WTC11 (cell line): Measurements from ENCODE around the gene NPPA. TPM values are rescaled to one million over a fixed set of nuclear protein-coding genes. Genes with fewer than 3 reads are reported as not detected.

ENCODE experiments used
- ATAC-seq: fragments of 200-7000 bp; cut with Tn5 transposase; 2 replicates; pipeline ENCODE4 v1.10.0; 2021; ENCODE audit warnings: mild to moderate bottlenecking, moderate library complexity
- CTCF ChIA-PET: fragments of 300-600 bp; sonication (Branson Sonifier 250); formaldehyde crosslinking; loops from one replicate; lab custom pipeline; 2021; ENCODE audit warnings: antibody characterized with exemption; lab: Charles Lee
- POLR2A ChIA-PET: fragments of 350-600 bp; sonication (Branson Sonifier 250); formaldehyde crosslinking; loops from one replicate; lab custom pipeline; 2021; ENCODE audit warnings: antibody characterized with exemption; lab: Charles Lee
- DNase-seq: peaks from one replicate; pipeline ENCODE4 v3.0.0; 2021; ENCODE audit warnings: low spot score
- H3K27ac Mint-ChIP-seq: 2 replicates; pipeline ENCODE4 v1.8.0; 2021; ENCODE audit warnings: mixed read lengths
- H3K27me3 Mint-ChIP-seq: 2 replicates; pipeline ENCODE4 v1.8.0; 2021; ENCODE audit warnings: low read depth, mild to moderate bottlenecking, moderate library complexity, mixed read lengths
- H3K36me3 Mint-ChIP-seq: 2 replicates; pipeline ENCODE4 v1.8.0; 2021; ENCODE audit warnings: mixed read lengths
- H3K4me1 Mint-ChIP-seq: 2 replicates; pipeline ENCODE4 v1.8.0; 2022; ENCODE audit warnings: mixed read lengths
- H3K4me3 Mint-ChIP-seq: 2 replicates; pipeline ENCODE4 v1.8.0; 2021; ENCODE audit warnings: mild to moderate bottlenecking, moderate library complexity, mixed read lengths
- H3K9me3 Mint-ChIP-seq: 2 replicates; pipeline ENCODE4 v1.8.0; 2021; ENCODE audit warnings: mixed read lengths
- FOXK1 ChIP-seq: sonication (generic); formaldehyde crosslinking; IDR thresholded peaks from 2 replicates; pipeline ENCODE4 v1.8.0; 2022; ENCODE audit warnings: mild to moderate bottlenecking, moderate library complexity, missing genetic modification reagents
- FOXP1 ChIP-seq: sonication (generic); formaldehyde crosslinking; IDR thresholded peaks from 2 replicates; pipeline ENCODE4 v1.8.0; 2022; ENCODE audit warnings: missing genetic modification reagents, mild to moderate bottlenecking, moderate library complexity, borderline replicate concordance
- GTF2I ChIP-seq: fragments of 250-450 bp; sonication (Bioruptor Pico); conservative IDR thresholded peaks from 2 replicates; pipeline ENCODE4 v1.4.0; 2021; ENCODE audit warnings: mild to moderate bottlenecking
- NFE2L1 ChIP-seq: sonication (generic); formaldehyde crosslinking; IDR thresholded peaks from 2 replicates; pipeline ENCODE4 v1.8.1; 2023; ENCODE audit warnings: missing genetic modification reagents
- NR3C1 ChIP-seq: sonication (generic); formaldehyde crosslinking; conservative IDR thresholded peaks from 2 replicates; pipeline ENCODE4 v1.8.1; 2023; ENCODE audit warnings: low read depth, mild to moderate bottlenecking, missing genetic modification reagents
- PRRX2 ChIP-seq: fragments of 250-450 bp; sonication (Bioruptor Pico); IDR thresholded peaks from 2 replicates; pipeline ENCODE4 v1.8.0; 2021; ENCODE audit warnings: mild to moderate bottlenecking
- RORB ChIP-seq: fragments of 250-450 bp; sonication (Bioruptor Pico); IDR thresholded peaks from 2 replicates; pipeline ENCODE4 v1.9.0; 2021; ENCODE audit warnings: mild to moderate bottlenecking
- TCF7 ChIP-seq: sonication (generic); formaldehyde crosslinking; IDR thresholded peaks from 2 replicates; pipeline ENCODE4 v1.8.0; 2022; ENCODE audit warnings: mild to moderate bottlenecking, low read depth, missing genetic modification reagents, moderate library complexity
- ZNF138 ChIP-seq: sonication (generic); formaldehyde crosslinking; conservative IDR thresholded peaks from 2 replicates; pipeline ENCODE4 v1.8.1; 2022; ENCODE audit warnings: mild to moderate bottlenecking, moderate library complexity, missing genetic modification reagents
- ZNF232 ChIP-seq: sonication (generic); formaldehyde crosslinking; IDR thresholded peaks from 2 replicates; pipeline ENCODE4 v1.8.0; 2022; ENCODE audit warnings: mild to moderate bottlenecking, missing genetic modification reagents
- ZNF263 ChIP-seq: sonication (generic); formaldehyde crosslinking; IDR thresholded peaks from 2 replicates; pipeline ENCODE4 v1.8.1; 2022; ENCODE audit warnings: low read depth, mild to moderate bottlenecking, moderate library complexity, missing genetic modification reagents
- ZNF671 ChIP-seq: fragments of 250-450 bp; sonication (Bioruptor Pico); IDR thresholded peaks from 2 replicates; pipeline ENCODE4 v1.8.0; 2021; ENCODE audit warnings: mild to moderate bottlenecking
- total RNA-seq: library from RNA; stranded (reverse); gene quantifications from 3 replicates; pipeline ENCODE4 v1.2.3, GENCODE V29; 2021
- TF ChIP-seq, protein P1 (sequence below): fragments of 250-450 bp; sonication (Bioruptor Pico); IDR thresholded peaks from 2 replicates; pipeline ENCODE4 v1.9.0; 2021; ENCODE audit warnings: moderate library complexity, mild to moderate bottlenecking, inconsistent platforms, borderline replicate concordance
- TF ChIP-seq, protein P2 (sequence below): sonication (generic); formaldehyde crosslinking; IDR thresholded peaks from 2 replicates; pipeline ENCODE4 v1.8.1; 2022; ENCODE audit warnings: missing genetic modification reagents, borderline replicate concordance
- TF ChIP-seq, protein P3 (sequence below): sonication (generic); formaldehyde crosslinking; IDR thresholded peaks from 2 replicates; pipeline ENCODE4 v1.8.0; 2022; ENCODE audit warnings: mild to moderate bottlenecking, missing genetic modification reagents
- TF ChIP-seq, protein P4 (sequence below): fragments of 250-450 bp; sonication (Bioruptor Pico); IDR thresholded peaks from 2 replicates; pipeline ENCODE4 v1.9.0; 2021; ENCODE audit warnings: mild to moderate bottlenecking, borderline replicate concordance
- TF ChIP-seq, protein P5 (sequence below): fragments of 200-600 bp; IDR thresholded peaks from 2 replicates; pipeline ENCODE4 v1.8.0; 2022; ENCODE audit warnings: antibody characterized with exemption
- TF ChIP-seq, protein P6 (sequence below): sonication (generic); formaldehyde crosslinking; IDR thresholded peaks from 2 replicates; pipeline ENCODE4 v1.8.1; 2022; ENCODE audit warnings: low read depth, missing genetic modification reagents, borderline replicate concordance
- TF ChIP-seq, protein P7 (sequence below): fragments of 250-450 bp; sonication (Bioruptor Pico); IDR thresholded peaks from 2 replicates; pipeline ENCODE4 v1.8.0; 2021; ENCODE audit warnings: mild to moderate bottlenecking
- TF ChIP-seq, protein P8 (sequence below): fragments of 250-450 bp; sonication (Bioruptor Pico); IDR thresholded peaks from 2 replicates; pipeline ENCODE4 v1.9.0; 2021; ENCODE audit warnings: mild to moderate bottlenecking

NPPA gene
- total RNA-seq, 1 experiment from 2014 or later = not detected

DNA sequence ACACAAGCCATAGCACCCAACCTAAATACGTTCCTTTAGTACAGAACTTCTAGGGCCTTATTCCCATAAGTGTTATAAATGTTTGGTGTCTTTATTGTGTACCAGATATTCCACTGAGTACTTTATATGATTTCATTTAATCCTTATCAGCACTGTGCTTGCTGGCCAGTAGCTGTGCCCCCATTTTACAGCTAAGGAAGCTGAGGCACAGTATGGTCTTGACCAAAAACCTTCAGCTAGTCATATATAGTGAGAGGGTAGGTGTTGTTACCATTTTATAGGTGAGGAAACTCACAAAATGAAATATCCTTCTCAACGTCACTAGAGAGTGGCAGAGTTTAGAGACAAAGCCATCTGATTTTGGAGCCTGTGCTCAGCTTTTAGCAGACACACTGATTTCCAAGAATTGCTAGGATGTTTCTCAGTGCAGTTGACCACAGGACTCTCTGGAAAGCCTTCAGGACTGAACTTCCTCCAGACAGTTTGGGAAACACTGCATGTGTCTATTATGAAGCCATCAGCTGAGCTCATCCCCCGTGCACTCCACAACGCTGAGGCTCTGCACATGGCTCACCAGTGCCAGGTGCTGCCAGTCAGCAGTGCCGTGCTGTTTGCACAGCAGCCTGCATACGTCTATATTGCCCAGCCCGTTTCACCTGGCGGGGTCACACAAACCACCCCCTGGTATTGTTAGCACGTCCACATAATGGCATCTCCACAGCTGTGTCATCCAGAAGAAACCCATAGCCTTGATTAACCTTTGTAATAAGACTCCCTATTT, 15.4 kb downstream of the NPPA start:
- H3K4me3 Mint-ChIP-seq = no peak overlapping the region
- ATAC-seq (no peak), DNase-seq (no peak)
- POLR2A ChIA-PET = no interaction called here
- CTCF ChIA-PET = interaction anchor here (1.4 kb wide), 2 partner anchors 47 to 135 kb away, joined by 3 to 7 read pairs; no protein-coding TSS in a partner anchor
- H3K27me3 Mint-ChIP-seq = no peaks in the 10 kb centered on the region
- no peak overlapping the region for H3K27ac Mint-ChIP-seq
- no peaks in the 10 kb centered on the region for H3K9me3 Mint-ChIP-seq
- H3K36me3 Mint-ChIP-seq = peaks cover 69% of the 10 kb centered on the region
- H3K4me1 Mint-ChIP-seq = no peaks in the 10 kb centered on the region
- TF ChIP-seq GTF2I = no peak
- TF ChIP-seq, protein P1, sequence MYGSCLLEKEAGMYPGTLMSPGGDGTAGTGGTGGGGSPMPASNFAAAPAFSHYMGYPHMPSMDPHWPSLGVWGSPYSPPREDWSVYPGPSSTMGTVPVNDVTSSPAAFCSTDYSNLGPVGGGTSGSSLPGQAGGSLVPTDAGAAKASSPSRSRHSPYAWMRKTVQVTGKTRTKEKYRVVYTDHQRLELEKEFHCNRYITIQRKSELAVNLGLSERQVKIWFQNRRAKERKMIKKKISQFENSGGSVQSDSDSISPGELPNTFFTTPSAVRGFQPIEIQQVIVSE (CRISPR knock-in tag) = no peak

DNA sequence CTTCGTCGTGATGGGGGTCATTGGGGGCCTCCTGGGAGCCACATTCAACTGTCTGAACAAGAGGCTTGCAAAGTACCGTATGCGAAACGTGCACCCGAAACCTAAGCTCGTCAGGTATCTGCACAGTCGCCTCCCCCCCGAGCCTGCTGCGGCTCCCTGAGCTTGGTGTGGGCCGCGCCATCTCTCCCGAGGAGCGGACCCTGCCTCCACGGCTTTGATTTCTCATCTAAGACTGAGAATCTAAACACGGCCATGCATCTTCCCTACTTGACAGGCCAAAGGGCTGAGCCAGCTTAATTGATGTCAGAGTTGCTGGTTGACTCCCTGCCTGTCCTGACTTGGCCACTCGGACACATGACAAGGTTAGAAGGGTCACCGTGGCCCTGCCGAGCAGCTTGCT, 19.1 kb downstream of the NPPA start:
- H3K4me3 Mint-ChIP-seq = no peak overlapping the region
- H3K9me3 Mint-ChIP-seq = no peaks in the 10 kb centered on the region
- no peak overlapping the region for H3K27ac Mint-ChIP-seq
- peaks cover 61% of the 10 kb centered on the region for H3K36me3 Mint-ChIP-seq
- ATAC-seq = no peak
- no peaks in the 10 kb centered on the region for H3K27me3 Mint-ChIP-seq
- DNase-seq = no peak
- no peaks in the 10 kb centered on the region for H3K4me1 Mint-ChIP-seq
- POLR2A ChIA-PET = interaction anchor here (0.6 kb wide), 1 partner anchor 15 kb away, joined by 4 read pairs; no protein-coding TSS in a partner anchor
- CTCF ChIA-PET = interaction anchor here (0.7 to 1.5 kb wide), 2 partner anchors 10 to 44 kb away, joined by 5 read pairs; no protein-coding TSS in a partner anchor
- no peak for TF ChIP-seq ZNF232 (CRISPR knock-in tag)
- TF ChIP-seq, protein P2, sequence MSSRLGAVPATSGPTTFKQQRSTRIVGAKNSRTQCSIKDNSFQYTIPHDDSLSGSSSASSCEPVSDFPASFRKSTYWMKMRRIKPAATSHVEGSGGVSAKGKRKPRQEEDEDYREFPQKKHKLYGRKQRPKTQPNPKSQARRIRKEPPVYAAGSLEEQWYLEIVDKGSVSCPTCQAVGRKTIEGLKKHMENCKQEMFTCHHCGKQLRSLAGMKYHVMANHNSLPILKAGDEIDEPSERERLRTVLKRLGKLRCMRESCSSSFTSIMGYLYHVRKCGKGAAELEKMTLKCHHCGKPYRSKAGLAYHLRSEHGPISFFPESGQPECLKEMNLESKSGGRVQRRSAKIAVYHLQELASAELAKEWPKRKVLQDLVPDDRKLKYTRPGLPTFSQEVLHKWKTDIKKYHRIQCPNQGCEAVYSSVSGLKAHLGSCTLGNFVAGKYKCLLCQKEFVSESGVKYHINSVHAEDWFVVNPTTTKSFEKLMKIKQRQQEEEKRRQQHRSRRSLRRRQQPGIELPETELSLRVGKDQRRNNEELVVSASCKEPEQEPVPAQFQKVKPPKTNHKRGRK (CRISPR knock-in tag) = no peak
- no peak for TF ChIP-seq PRRX2
- no peak for TF ChIP-seq ZNF138
- TF ChIP-seq RORB = no peak
- TF ChIP-seq, protein P3, sequence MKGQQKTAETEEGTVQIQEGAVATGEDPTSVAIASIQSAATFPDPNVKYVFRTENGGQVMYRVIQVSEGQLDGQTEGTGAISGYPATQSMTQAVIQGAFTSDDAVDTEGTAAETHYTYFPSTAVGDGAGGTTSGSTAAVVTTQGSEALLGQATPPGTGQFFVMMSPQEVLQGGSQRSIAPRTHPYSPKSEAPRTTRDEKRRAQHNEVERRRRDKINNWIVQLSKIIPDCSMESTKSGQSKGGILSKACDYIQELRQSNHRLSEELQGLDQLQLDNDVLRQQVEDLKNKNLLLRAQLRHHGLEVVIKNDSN (CRISPR knock-in tag) = no peak
- TF ChIP-seq NR3C1 (CRISPR knock-in tag) = no peak
- TF ChIP-seq, protein P4, sequence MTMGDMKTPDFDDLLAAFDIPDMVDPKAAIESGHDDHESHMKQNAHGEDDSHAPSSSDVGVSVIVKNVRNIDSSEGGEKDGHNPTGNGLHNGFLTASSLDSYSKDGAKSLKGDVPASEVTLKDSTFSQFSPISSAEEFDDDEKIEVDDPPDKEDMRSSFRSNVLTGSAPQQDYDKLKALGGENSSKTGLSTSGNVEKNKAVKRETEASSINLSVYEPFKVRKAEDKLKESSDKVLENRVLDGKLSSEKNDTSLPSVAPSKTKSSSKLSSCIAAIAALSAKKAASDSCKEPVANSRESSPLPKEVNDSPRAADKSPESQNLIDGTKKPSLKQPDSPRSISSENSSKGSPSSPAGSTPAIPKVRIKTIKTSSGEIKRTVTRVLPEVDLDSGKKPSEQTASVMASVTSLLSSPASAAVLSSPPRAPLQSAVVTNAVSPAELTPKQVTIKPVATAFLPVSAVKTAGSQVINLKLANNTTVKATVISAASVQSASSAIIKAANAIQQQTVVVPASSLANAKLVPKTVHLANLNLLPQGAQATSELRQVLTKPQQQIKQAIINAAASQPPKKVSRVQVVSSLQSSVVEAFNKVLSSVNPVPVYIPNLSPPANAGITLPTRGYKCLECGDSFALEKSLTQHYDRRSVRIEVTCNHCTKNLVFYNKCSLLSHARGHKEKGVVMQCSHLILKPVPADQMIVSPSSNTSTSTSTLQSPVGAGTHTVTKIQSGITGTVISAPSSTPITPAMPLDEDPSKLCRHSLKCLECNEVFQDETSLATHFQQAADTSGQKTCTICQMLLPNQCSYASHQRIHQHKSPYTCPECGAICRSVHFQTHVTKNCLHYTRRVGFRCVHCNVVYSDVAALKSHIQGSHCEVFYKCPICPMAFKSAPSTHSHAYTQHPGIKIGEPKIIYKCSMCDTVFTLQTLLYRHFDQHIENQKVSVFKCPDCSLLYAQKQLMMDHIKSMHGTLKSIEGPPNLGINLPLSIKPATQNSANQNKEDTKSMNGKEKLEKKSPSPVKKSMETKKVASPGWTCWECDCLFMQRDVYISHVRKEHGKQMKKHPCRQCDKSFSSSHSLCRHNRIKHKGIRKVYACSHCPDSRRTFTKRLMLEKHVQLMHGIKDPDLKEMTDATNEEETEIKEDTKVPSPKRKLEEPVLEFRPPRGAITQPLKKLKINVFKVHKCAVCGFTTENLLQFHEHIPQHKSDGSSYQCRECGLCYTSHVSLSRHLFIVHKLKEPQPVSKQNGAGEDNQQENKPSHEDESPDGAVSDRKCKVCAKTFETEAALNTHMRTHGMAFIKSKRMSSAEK = no peak
- TF ChIP-seq, protein P5, sequence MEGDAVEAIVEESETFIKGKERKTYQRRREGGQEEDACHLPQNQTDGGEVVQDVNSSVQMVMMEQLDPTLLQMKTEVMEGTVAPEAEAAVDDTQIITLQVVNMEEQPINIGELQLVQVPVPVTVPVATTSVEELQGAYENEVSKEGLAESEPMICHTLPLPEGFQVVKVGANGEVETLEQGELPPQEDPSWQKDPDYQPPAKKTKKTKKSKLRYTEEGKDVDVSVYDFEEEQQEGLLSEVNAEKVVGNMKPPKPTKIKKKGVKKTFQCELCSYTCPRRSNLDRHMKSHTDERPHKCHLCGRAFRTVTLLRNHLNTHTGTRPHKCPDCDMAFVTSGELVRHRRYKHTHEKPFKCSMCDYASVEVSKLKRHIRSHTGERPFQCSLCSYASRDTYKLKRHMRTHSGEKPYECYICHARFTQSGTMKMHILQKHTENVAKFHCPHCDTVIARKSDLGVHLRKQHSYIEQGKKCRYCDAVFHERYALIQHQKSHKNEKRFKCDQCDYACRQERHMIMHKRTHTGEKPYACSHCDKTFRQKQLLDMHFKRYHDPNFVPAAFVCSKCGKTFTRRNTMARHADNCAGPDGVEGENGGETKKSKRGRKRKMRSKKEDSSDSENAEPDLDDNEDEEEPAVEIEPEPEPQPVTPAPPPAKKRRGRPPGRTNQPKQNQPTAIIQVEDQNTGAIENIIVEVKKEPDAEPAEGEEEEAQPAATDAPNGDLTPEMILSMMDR = no peak
- TF ChIP-seq FOXP1 = no peak
- TF ChIP-seq, protein P6, sequence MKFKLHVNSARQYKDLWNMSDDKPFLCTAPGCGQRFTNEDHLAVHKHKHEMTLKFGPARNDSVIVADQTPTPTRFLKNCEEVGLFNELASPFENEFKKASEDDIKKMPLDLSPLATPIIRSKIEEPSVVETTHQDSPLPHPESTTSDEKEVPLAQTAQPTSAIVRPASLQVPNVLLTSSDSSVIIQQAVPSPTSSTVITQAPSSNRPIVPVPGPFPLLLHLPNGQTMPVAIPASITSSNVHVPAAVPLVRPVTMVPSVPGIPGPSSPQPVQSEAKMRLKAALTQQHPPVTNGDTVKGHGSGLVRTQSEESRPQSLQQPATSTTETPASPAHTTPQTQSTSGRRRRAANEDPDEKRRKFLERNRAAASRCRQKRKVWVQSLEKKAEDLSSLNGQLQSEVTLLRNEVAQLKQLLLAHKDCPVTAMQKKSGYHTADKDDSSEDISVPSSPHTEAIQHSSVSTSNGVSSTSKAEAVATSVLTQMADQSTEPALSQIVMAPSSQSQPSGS (CRISPR knock-in tag) = no peak
- TF ChIP-seq FOXK1 (CRISPR knock-in tag) = no peak
- TF ChIP-seq, protein P7, sequence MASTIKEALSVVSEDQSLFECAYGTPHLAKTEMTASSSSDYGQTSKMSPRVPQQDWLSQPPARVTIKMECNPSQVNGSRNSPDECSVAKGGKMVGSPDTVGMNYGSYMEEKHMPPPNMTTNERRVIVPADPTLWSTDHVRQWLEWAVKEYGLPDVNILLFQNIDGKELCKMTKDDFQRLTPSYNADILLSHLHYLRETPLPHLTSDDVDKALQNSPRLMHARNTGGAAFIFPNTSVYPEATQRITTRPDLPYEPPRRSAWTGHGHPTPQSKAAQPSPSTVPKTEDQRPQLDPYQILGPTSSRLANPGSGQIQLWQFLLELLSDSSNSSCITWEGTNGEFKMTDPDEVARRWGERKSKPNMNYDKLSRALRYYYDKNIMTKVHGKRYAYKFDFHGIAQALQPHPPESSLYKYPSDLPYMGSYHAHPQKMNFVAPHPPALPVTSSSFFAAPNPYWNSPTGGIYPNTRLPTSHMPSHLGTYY = no peak
- TF ChIP-seq ZNF263 (CRISPR knock-in tag) = no peak
- TF ChIP-seq TCF7 (CRISPR knock-in tag) = no peak
- TF ChIP-seq, protein P8, sequence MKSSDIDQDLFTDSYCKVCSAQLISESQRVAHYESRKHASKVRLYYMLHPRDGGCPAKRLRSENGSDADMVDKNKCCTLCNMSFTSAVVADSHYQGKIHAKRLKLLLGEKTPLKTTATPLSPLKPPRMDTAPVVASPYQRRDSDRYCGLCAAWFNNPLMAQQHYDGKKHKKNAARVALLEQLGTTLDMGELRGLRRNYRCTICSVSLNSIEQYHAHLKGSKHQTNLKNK (CRISPR knock-in tag) = no peak
- no peak for TF ChIP-seq NFE2L1 (CRISPR knock-in tag)
- no peak for TF ChIP-seq ZNF671 (CRISPR knock-in tag)
